Measurements from ENCODE around the gene HAUS3.

DNA sequence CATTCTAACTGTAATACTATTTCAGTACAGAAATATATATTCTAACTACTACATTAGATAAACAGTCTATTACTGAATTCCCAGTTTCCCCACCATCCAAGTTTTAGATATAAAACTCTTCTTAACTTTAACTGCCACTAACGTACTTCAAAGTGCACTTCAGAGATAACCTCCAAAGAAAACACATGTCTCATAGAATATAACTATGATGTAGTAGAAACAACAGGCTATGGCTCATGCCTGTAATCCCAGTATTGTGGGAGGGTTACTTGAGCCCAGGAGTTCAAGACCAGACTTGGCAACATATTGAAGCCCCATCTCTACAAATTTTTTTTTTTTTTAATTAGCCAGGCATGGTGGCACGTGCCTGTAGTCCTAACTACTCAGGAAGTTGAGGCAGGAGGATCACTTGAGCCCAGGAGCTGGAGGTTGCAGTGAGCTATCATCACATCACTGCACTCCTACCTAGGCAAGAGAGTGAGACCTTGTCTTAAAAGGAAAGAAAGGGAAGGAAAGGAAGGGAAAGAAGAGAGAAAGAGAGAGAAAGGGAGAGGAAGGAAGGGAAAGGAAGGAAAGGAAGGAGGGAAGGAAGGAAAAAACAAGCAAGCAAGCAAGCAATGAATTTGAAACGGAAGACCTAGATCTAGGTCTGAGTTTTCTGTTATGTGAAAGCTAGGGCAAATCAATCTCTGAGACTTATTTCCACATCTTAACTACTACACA, 4.8 kb downstream of the HAUS3 start:
- TF ChIP-seq, protein P1, sequence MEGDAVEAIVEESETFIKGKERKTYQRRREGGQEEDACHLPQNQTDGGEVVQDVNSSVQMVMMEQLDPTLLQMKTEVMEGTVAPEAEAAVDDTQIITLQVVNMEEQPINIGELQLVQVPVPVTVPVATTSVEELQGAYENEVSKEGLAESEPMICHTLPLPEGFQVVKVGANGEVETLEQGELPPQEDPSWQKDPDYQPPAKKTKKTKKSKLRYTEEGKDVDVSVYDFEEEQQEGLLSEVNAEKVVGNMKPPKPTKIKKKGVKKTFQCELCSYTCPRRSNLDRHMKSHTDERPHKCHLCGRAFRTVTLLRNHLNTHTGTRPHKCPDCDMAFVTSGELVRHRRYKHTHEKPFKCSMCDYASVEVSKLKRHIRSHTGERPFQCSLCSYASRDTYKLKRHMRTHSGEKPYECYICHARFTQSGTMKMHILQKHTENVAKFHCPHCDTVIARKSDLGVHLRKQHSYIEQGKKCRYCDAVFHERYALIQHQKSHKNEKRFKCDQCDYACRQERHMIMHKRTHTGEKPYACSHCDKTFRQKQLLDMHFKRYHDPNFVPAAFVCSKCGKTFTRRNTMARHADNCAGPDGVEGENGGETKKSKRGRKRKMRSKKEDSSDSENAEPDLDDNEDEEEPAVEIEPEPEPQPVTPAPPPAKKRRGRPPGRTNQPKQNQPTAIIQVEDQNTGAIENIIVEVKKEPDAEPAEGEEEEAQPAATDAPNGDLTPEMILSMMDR (IDR thresholded peaks at IDR 0.05) = no peak
- TF ChIP-seq POLR2A (IDR thresholded peaks at IDR 0.05) = no peak

All from esophagus squamous epithelium (tissue), 4 donors.